Fibroblast of lung (primary cell): Measurements from ENCODE around the gene CYCS. TPM values are rescaled to one million over a fixed set of nuclear protein-coding genes. Genes with fewer than 3 reads are reported as not detected.

ENCODE experiments used
- DNase-seq, 2 donors: peaks; one replicate each; pipeline versions ENCODE4 v3.0.0 to v3.0.0-alpha.2; 2010; ENCODE audit warnings: low read depth in 2 of 2
- H2AFZ ChIP-seq: 2 replicates; pipeline ENCODE4 v1.5.1; 2012; ENCODE audit warnings: low read length, control low read depth, inconsistent platforms
- H3K27ac ChIP-seq: 2 replicates; pipeline ENCODE4 v1.5.1; 2011; ENCODE audit warnings: low read length, control low read depth; ENCODE audit not compliant: insufficient read depth
- H3K27me3 ChIP-seq: 2 replicates; pipeline ENCODE4 v1.5.1; 2011; ENCODE audit warnings: mild to moderate bottlenecking, low read length; ENCODE audit not compliant: control insufficient read depth, insufficient read depth
- H3K36me3 ChIP-seq: 2 replicates; pipeline ENCODE4 v1.5.1; 2011; ENCODE audit warnings: low read length; ENCODE audit not compliant: control insufficient read depth, insufficient read depth
- H3K4me1 ChIP-seq: 2 replicates; pipeline ENCODE4 v1.5.1; 2011; ENCODE audit warnings: low read length; ENCODE audit not compliant: control insufficient read depth, insufficient read depth; ENCODE audit errors: extremely low read depth
- H3K4me2 ChIP-seq: 2 replicates; pipeline ENCODE4 v1.5.1; 2011; ENCODE audit warnings: low read length, control low read depth; ENCODE audit not compliant: insufficient read depth; ENCODE audit errors: extremely low read depth
- H3K4me3 ChIP-seq, 4 experiments: fragments of 200-600 bp in 1 of 4; sonication (generic) in 1 of 4; replicated peaks in 1 of 4; 2 replicates each; pipeline ENCODE4 v1.5.1; 2011 to 2016; ENCODE audit warnings: low read length in 4 of 4, low read depth in 3 of 4, mild to moderate bottlenecking in 3 of 4, control low read depth in 2 of 4, inconsistent platforms in 1 of 4, mixed read lengths in 1 of 4; ENCODE audit not compliant: insufficient read depth in 1 of 4; ENCODE audit errors: control extremely low read depth in 1 of 4
- H3K79me2 ChIP-seq: 2 replicates; pipeline ENCODE4 v1.5.1; 2012; ENCODE audit warnings: mild to moderate bottlenecking, low read length, inconsistent platforms; ENCODE audit not compliant: control insufficient read depth, insufficient read depth
- H3K9ac ChIP-seq: 2 replicates; pipeline ENCODE4 v1.5.1; 2011; ENCODE audit warnings: mild to moderate bottlenecking, low read length, control low read depth; ENCODE audit not compliant: insufficient read depth
- H3K9me3 ChIP-seq: 2 replicates; pipeline ENCODE4 v1.5.1; 2012; ENCODE audit warnings: low read depth, low read length; ENCODE audit not compliant: control insufficient read depth, insufficient read depth
- H4K20me1 ChIP-seq: 2 replicates; pipeline ENCODE4 v1.5.1; 2011; ENCODE audit warnings: low read length; ENCODE audit not compliant: control insufficient read depth, insufficient read depth; ENCODE audit errors: extremely low read depth
- CTCF ChIP-seq, 2 donors: IDR thresholded peaks in 1 of 2; conservative IDR thresholded peaks in 1 of 2; 1 replicate in 1 of 2; 2 replicates in 1 of 2; pipeline ENCODE4 v1.5.1; 2011 to 2012; ENCODE audit warnings: low read length in 2 of 2, control low read depth in 1 of 2, inconsistent platforms in 1 of 2, low read depth in 1 of 2, mild to moderate bottlenecking in 1 of 2
- EZH2 ChIP-seq: IDR thresholded peaks from 2 replicates; pipeline ENCODE4 v1.5.1; 2012; ENCODE audit warnings: low read length, control low read depth, mild to moderate bottlenecking; ENCODE audit errors: missing control alignments
- polyA plus RNA-seq, 2 donors: library from polyadenylated mRNA; depleted of rRNA in 1 of 2; stranded (reverse) in 1 of 2; unstranded in 1 of 2; fragments of >200 nt; gene quantifications; 2 replicates each; pipeline ENCODE4 v1.2.1, GENCODE V29; 2011 to 2012; ENCODE audit warnings: missing spikeins in 1 of 2
- total RNA-seq: library from RNA; depleted of rRNA; stranded (reverse); fragments of >200 nt; gene quantifications from 2 replicates; pipeline ENCODE4 v1.2.1, GENCODE V29; 2014

Gene CYCS
- total and polyA plus RNA-seq, 2 donors (not counting 1 experiment from before 2014, with no cell fraction given) = 32.7 to 76.5 TPM

GRCh38 chr7:25109276-25109675 is 15.8 kb downstream of the CYCS start:
- H3K4me1 ChIP-seq = no peaks in the 10 kb centered on the region
- no peaks in the 10 kb centered on the region for H3K27me3 ChIP-seq
- no peak overlapping the region for H3K9ac ChIP-seq
- TF ChIP-seq EZH2 = no peak
- no peak for TF ChIP-seq CTCF (conservative IDR thresholded peaks at IDR 0.05 in 1 of 2, IDR thresholded peaks at IDR 0.05 in 1 of 2; ENCODE audit: low read depth in 1 of 2, low read length in 2 of 2)
- no peak overlapping the region for H3K4me2 ChIP-seq
- H3K79me2 ChIP-seq = no peaks in the 10 kb centered on the region
- H3K36me3 ChIP-seq = no peaks in the 10 kb centered on the region
- H3K9me3 ChIP-seq = no peaks in the 10 kb centered on the region
- H2AFZ ChIP-seq = no peak overlapping the region
- H3K27ac ChIP-seq = no peak overlapping the region
- no peak for DNase-seq
- no peaks in the 10 kb centered on the region for H4K20me1 ChIP-seq
- no peak overlapping the region for H3K4me3 ChIP-seq

- H3K27ac ChIP-seq = no peak overlapping the region
- no peak overlapping the region for H2AFZ ChIP-seq
- H3K9me3 ChIP-seq = no peaks in the 10 kb centered on the region
- DNase-seq = no peak
- no peaks in the 10 kb centered on the region for H3K79me2 ChIP-seq
- no peaks in the 10 kb centered on the region for H3K27me3 ChIP-seq
- H3K4me2 ChIP-seq = no peak overlapping the region
- TF ChIP-seq CTCF (conservative IDR thresholded peaks at IDR 0.05 in 1 of 2, IDR thresholded peaks at IDR 0.05 in 1 of 2; ENCODE audit: low read depth in 1 of 2, low read length in 2 of 2) (no peak), EZH2 (no peak)
- H3K4me3 ChIP-seq = no peak overlapping the region
- H3K36me3 ChIP-seq = no peaks in the 10 kb centered on the region
- H3K9ac ChIP-seq = no peak overlapping the region
- H3K4me1 ChIP-seq = no peaks in the 10 kb centered on the region
- H4K20me1 ChIP-seq = no peaks in the 10 kb centered on the region
Measured at GRCh38 chr7:25105911-25106310, 19.1 kb downstream of the CYCS start.

- H3K27ac ChIP-seq = no peak overlapping the region
- H3K36me3 ChIP-seq = no peaks in the 10 kb centered on the region
- no peak overlapping the region for H3K4me2 ChIP-seq
- no peaks in the 10 kb centered on the region for H3K79me2 ChIP-seq
- no peak overlapping the region for H3K4me3 ChIP-seq
- no peak for DNase-seq
- H4K20me1 ChIP-seq = no peaks in the 10 kb centered on the region
- no peaks in the 10 kb centered on the region for H3K9me3 ChIP-seq
- TF ChIP-seq CTCF (conservative IDR thresholded peaks at IDR 0.05 in 1 of 2, IDR thresholded peaks at IDR 0.05 in 1 of 2; ENCODE audit: low read depth in 1 of 2, low read length in 2 of 2) = no peak
- no peak for TF ChIP-seq EZH2
- H3K4me1 ChIP-seq = no peaks in the 10 kb centered on the region
- no peaks in the 10 kb centered on the region for H3K27me3 ChIP-seq
- H2AFZ ChIP-seq = no peak overlapping the region
- no peak overlapping the region for H3K9ac ChIP-seq
Measured at GRCh38 chr7:25103773-25104172, 21.3 kb downstream of the CYCS start.
